IMR-90 (cell line): ENCODE results near the gene MCF2L2. TPM values are rescaled to one million over a fixed set of nuclear protein-coding genes. Genes with fewer than 3 reads are reported as not detected.

Experiments
- ATAC-seq: fragments of 200-7000 bp; cut with Tn5 transposase; 2 replicates; pipeline ENCODE4 v1.9.1; 2020; ENCODE audit warnings: low read depth, mild to moderate bottlenecking, moderate library complexity
- BruUV-seq: library from RNA; stranded (reverse); fragments of 400-500 nt; replicated peaks from 2 replicates; lab custom pipeline; 2021; lab: Mats Ljungman, UMichigan
- CTCF ChIA-PET: fragments of 300-600 bp; formaldehyde crosslinking; extraction: SDS; loops from one replicate; lab custom pipeline; 2021; ENCODE audit warnings: antibody characterized with exemption; lab: Yijun Ruan, JAX
- POLR2A ChIA-PET: fragments of 300-600 bp; sonication (Branson Sonifier 250); formaldehyde crosslinking; loops from one replicate; lab custom pipeline; 2022; ENCODE audit warnings: antibody characterized with exemption; ENCODE audit not compliant: unreplicated experiment; lab: Charles Lee
- DNase-seq: peaks from one replicate; pipeline ENCODE4 v3.0.0; 2013
- H2AFZ ChIP-seq: replicated peaks from 2 replicates; pipeline ENCODE3; 2013; ENCODE audit warnings: low read length, mild to moderate bottlenecking; ENCODE audit not compliant: poor library complexity
- H2AK5ac ChIP-seq: 2 replicates; pipeline ENCODE4 v1.6.1; 2013; ENCODE audit warnings: low read depth, low read length, inconsistent platforms
- H2AK9ac ChIP-seq: replicated peaks from 2 replicates; pipeline ENCODE3; 2013; ENCODE audit warnings: mild to moderate bottlenecking, low read depth, low read length, moderate library complexity; ENCODE audit not compliant: poor library complexity
- H2BK120ac ChIP-seq: 2 replicates; pipeline ENCODE4 v1.6.1; 2013; ENCODE audit warnings: low read depth, low read length, inconsistent platforms
- H2BK15ac ChIP-seq: 3 replicates; pipeline ENCODE4 v1.6.1; 2013; ENCODE audit warnings: low read depth, low read length, inconsistent platforms
- H2BK20ac ChIP-seq: 2 replicates; pipeline ENCODE4 v1.6.1; 2013; ENCODE audit warnings: low read depth, mild to moderate bottlenecking, inconsistent platforms, low read length, moderate library complexity
- H2BK5ac ChIP-seq: 2 replicates; pipeline ENCODE4 v1.6.1; 2013; ENCODE audit warnings: mild to moderate bottlenecking, low read depth, low read length, inconsistent platforms; ENCODE audit not compliant: poor library complexity, severe bottlenecking
- H3K14ac ChIP-seq: replicated peaks from 2 replicates; pipeline ENCODE4 v1.6.1; 2013; ENCODE audit warnings: low read depth, low read length, inconsistent platforms
- H3K18ac ChIP-seq: 2 replicates; pipeline ENCODE4 v1.6.1; 2013; ENCODE audit warnings: low read depth, low read length, control low read depth
- H3K23ac ChIP-seq: 2 replicates; pipeline ENCODE4 v1.6.1; 2013; ENCODE audit warnings: low read depth, low read length, inconsistent platforms
- H3K27ac ChIP-seq: 2 replicates; pipeline ENCODE4 v1.5.1; 2013; ENCODE audit warnings: mild to moderate bottlenecking, control low read depth, low read length; ENCODE audit not compliant: insufficient read depth
- H3K27me3 ChIP-seq: 2 replicates; pipeline ENCODE4 v1.6.1; 2013; ENCODE audit warnings: low read length; ENCODE audit not compliant: control insufficient read depth, insufficient read depth
- H3K36me3 ChIP-seq: 2 replicates; pipeline ENCODE4 v1.6.1; 2013; ENCODE audit warnings: low read length, mixed read lengths; ENCODE audit not compliant: control insufficient read depth, insufficient read depth
- H3K4ac ChIP-seq: 2 replicates; pipeline ENCODE4 v1.6.1; 2013; ENCODE audit warnings: low read depth, low read length, inconsistent platforms
- H3K4me1 ChIP-seq: 2 replicates; pipeline ENCODE4 v1.6.1; 2013; ENCODE audit warnings: low read length, mixed read lengths; ENCODE audit not compliant: control insufficient read depth, insufficient read depth
- H3K4me2 ChIP-seq: 2 replicates; pipeline ENCODE4 v1.6.1; 2013; ENCODE audit warnings: low read depth, mild to moderate bottlenecking, control low read depth, low read length, moderate library complexity
- H3K4me3 ChIP-seq: 2 replicates; pipeline ENCODE4 v1.5.1; 2013; ENCODE audit warnings: low read depth, mild to moderate bottlenecking, control low read depth, low read length, moderate library complexity; ENCODE audit not compliant: insufficient read depth
- H3K56ac ChIP-seq: 2 replicates; pipeline ENCODE4 v1.6.1; 2013; ENCODE audit warnings: low read length, inconsistent platforms; ENCODE audit not compliant: insufficient read depth; ENCODE audit errors: extremely low read depth
- H3K79me1 ChIP-seq, 2 experiments: 2 replicates each; pipeline ENCODE4 v1.6.1; 2013; ENCODE audit warnings: low read length in 2 of 2, inconsistent platforms in 1 of 2, low read depth in 1 of 2
- H3K9ac ChIP-seq: 2 replicates; pipeline ENCODE4 v1.6.1; 2013; ENCODE audit warnings: low read depth, low read length, control low read depth
- H3K9me1 ChIP-seq: 2 replicates; pipeline ENCODE4 v1.6.1; 2013; ENCODE audit warnings: low read length, inconsistent platforms; ENCODE audit not compliant: insufficient read depth
- H3K9me3 ChIP-seq: 2 replicates; pipeline ENCODE4 v1.6.1; 2013; ENCODE audit warnings: low read length; ENCODE audit not compliant: control insufficient read depth, insufficient read depth
- H4K20me1 ChIP-seq: 2 replicates; pipeline ENCODE4 v1.6.1; 2013; ENCODE audit warnings: low read length, inconsistent platforms; ENCODE audit not compliant: insufficient read depth
- H4K5ac ChIP-seq: 2 replicates; pipeline ENCODE4 v1.6.1; 2013; ENCODE audit warnings: mild to moderate bottlenecking, low read depth, low read length, control low read depth
- H4K8ac ChIP-seq, 2 experiments: 2 replicates each; pipeline ENCODE4 v1.6.1; 2013; ENCODE audit warnings: low read depth in 2 of 2, low read length in 2 of 2, control low read depth in 1 of 2, inconsistent platforms in 1 of 2
- H4K91ac ChIP-seq: 2 replicates; pipeline ENCODE4 v1.6.1; 2013; ENCODE audit warnings: low read depth, low read length, inconsistent platforms; ENCODE audit not compliant: insufficient read depth
- CTCF ChIP-seq: conservative IDR thresholded peaks from 2 replicates; pipeline ENCODE4 v1.5.1; 2012; ENCODE audit warnings: mild to moderate bottlenecking, low read depth, low read length, improper control_type of control experiment
- ELK1 ChIP-seq: fragments of 150-350 bp; IDR thresholded peaks from 2 replicates; pipeline ENCODE4 v1.6.1; 2016; ENCODE audit warnings: low read depth, mild to moderate bottlenecking, low read length, moderate library complexity, borderline replicate concordance
- MAFK ChIP-seq: IDR thresholded peaks from 2 replicates; pipeline ENCODE4 v1.6.1; 2012; ENCODE audit warnings: low read depth, low read length, improper control_type of control experiment
- MXI1 ChIP-seq: IDR thresholded peaks from 2 replicates; pipeline ENCODE4 v1.6.1; 2012; ENCODE audit warnings: low read depth, mild to moderate bottlenecking, low read length, moderate library complexity, borderline replicate concordance
- RCOR1 ChIP-seq: IDR thresholded peaks from 2 replicates; pipeline ENCODE4 v1.6.1; 2012; ENCODE audit warnings: mild to moderate bottlenecking, low read length, improper control_type of control experiment; ENCODE audit not compliant: insufficient replicate concordance
- SMC3 ChIP-seq: fragments of 150-350 bp; IDR thresholded peaks from 2 replicates; pipeline ENCODE4 v1.6.1; 2016; ENCODE audit warnings: low read depth, mild to moderate bottlenecking, antibody characterized with exemption, low read length, moderate library complexity
- USF2 ChIP-seq: fragments of 150-350 bp; IDR thresholded peaks from 2 replicates; pipeline ENCODE4 v1.6.1; 2017; ENCODE audit warnings: mild to moderate bottlenecking, antibody characterized with exemption, low read length, low read depth
- WGBS, 2 experiments: methylation state at CpG; one replicate each; pipeline versions ENCODE4 v1.1.5 to v1.1.7; 2013; ENCODE audit warnings: missing lambda C conversion rate in 2 of 2; ENCODE audit not compliant: insufficient read length in 1 of 2; ENCODE audit errors: extremely low coverage in 2 of 2; 5-methylcytosine and 5-hydroxymethylcytosine counted together
- dilution Hi-C: fragments of 300-500 bp; cut with HindIII; formaldehyde crosslinking; loops from one replicate; pipeline ENCODE4 v1.14.3; 2018; ENCODE audit warnings: low sequenced_read_pairs; ENCODE audit not compliant: unreplicated experiment
- in situ Hi-C: fragments of 300-500 bp; cut with MboI; formaldehyde crosslinking; loops from 3 replicates; pipeline ENCODE4 v1.14.3; 2019; ENCODE audit warnings: low sequenced_read_pairs, inconsistent platforms, mixed read lengths
- intact Hi-C: fragments of 100-400 bp; cut with micrococcal nuclease; formaldehyde crosslinking; loops from 2 replicates; pipeline ENCODE4 v1.10.0; 2022
- polyA plus RNA-seq, 3 experiments: library from polyadenylated mRNA; depleted of rRNA; stranded (reverse); fragments of >200 nt; gene quantifications; 2 replicates each; pipeline ENCODE4 v1.2.3, GENCODE V29; 2012; ENCODE audit warnings: low replicate concordance in 1 of 3
- total RNA-seq: library from RNA; depleted of rRNA; stranded (reverse); fragments of >200 nt; gene quantifications from 2 replicates; pipeline ENCODE4 v1.2.3, GENCODE V29; 2012

Gene MCF2L2
- total and polyA plus RNA-seq, 2 of the 4 experiments (the other 2 are of a cell fraction), result under 0.01 TPM; not detected in 1

GRCh38 chr3:183277260-183277659, 151.2 kb downstream of the MCF2L2 start:
- BruUV-seq, result no TSS peak

More at GRCh38 chr3:183277260-183277659, 151.2 kb downstream of the MCF2L2 start:
- Histone ChIP-seq H3K56ac (no peak overlapping the region), H4K5ac (no peak overlapping the region), H3K27me3 (no peaks in the 10 kb centered on the region), H2AFZ (no peak overlapping the region), H3K9ac (no peak overlapping the region), H3K4me1 (no peaks in the 10 kb centered on the region; the same call in 1 of the 2 replicates), H3K14ac (no peak overlapping the region), H3K79me1 (no peaks in the 10 kb centered on the region), H3K4ac (no peak overlapping the region), H3K18ac (no peak overlapping the region), H3K4me2 (no peak overlapping the region), H2BK5ac (no peak overlapping the region), H3K23ac (no peak overlapping the region), H2AK5ac (no peak overlapping the region), H2BK15ac (no peak overlapping the region), H3K27ac (no peak overlapping the region), H2BK20ac (no peak overlapping the region), H4K20me1 (no peaks in the 10 kb centered on the region), H3K9me1 (no peaks in the 10 kb centered on the region), H3K4me3 (no peak overlapping the region), H2BK120ac (no peak overlapping the region), H4K8ac (no peak overlapping the region), H4K91ac (no peak overlapping the region), H3K36me3 (no peaks in the 10 kb centered on the region), H2AK9ac (no peak overlapping the region), H3K9me3 (no peaks in the 10 kb centered on the region)
- CTCF ChIA-PET, result no interaction called here
- TF ChIP-seq USF2 (no peak), ELK1 (no peak), MAFK (no peak), CTCF (no peak), RCOR1 (no peak), MXI1 (no peak), SMC3 (no peak)
- ATAC-seq (no peak), DNase-seq (no peak)
- in situ Hi-C loops, result no loop called here
- dilution Hi-C loops, result no loop called here
- POLR2A ChIA-PET, result no interaction called here
- no CpG with 5 or more reads among the region's 5 CpGs for WGBS, 2 experiments
- intact Hi-C loops, result no loop called here
